Thoracic aorta (tissue), 2 donors: ENCODE results near the gene STK25. TPM values are rescaled to one million over a fixed set of nuclear protein-coding genes. Genes with fewer than 3 reads are reported as not detected.

Experiments
- ATAC-seq: fragments of 150-250 bp; one replicate; pipeline ENCODE4 v1.8.0; 2017; ENCODE audit warnings: low read depth; ENCODE audit not compliant: insufficient number of reproducible peaks, low FRiP score
- DNase-seq: peaks from one replicate; pipeline ENCODE4 v3.0.0-alpha.2; 2020; ENCODE audit warnings: low spot score
- H3K27ac ChIP-seq, 2 donors: fragments of 200-600 bp; sonication (generic); 1 replicate in 1 of 2; 2 replicates in 1 of 2; pipeline ENCODE4 v1.5.1; 2016; ENCODE audit warnings: mild to moderate bottlenecking in 2 of 2, moderate library complexity in 2 of 2
- H3K27me3 ChIP-seq: fragments of 200-600 bp; sonication (generic); replicated peaks from 2 replicates; pipeline ENCODE4 v1.6.0; 2016; ENCODE audit warnings: mild to moderate bottlenecking; ENCODE audit not compliant: insufficient read depth
- H3K36me3 ChIP-seq: fragments of 200-600 bp; sonication (generic); one replicate; pipeline ENCODE4 v1.5.1; 2016
- H3K4me1 ChIP-seq, 2 donors: fragments of 200-600 bp; sonication (generic); 1 replicate in 1 of 2; 2 replicates in 1 of 2; pipeline versions ENCODE4 v1.5.1 to v1.6.0; 2016; ENCODE audit warnings: low read depth in 2 of 2, mild to moderate bottlenecking in 1 of 2; ENCODE audit not compliant: control insufficient read depth in 1 of 2
- H3K4me3 ChIP-seq: fragments of 200-600 bp; sonication (generic); 2 replicates; pipeline ENCODE4 v1.5.1; 2016; ENCODE audit warnings: mild to moderate bottlenecking
- H3K9me3 ChIP-seq: fragments of 200-600 bp; sonication (generic); 2 replicates; pipeline ENCODE4 v1.5.1; 2016
- total RNA-seq, 2 donors: library from RNA; depleted of rRNA; stranded (reverse); fragments of >200 nt; gene quantifications; one replicate each; pipeline versions ENCODE4 v1.1.0 to v1.2.3, GENCODE V29; 2016
- TF ChIP-seq, protein P1 (sequence below): fragments of 200-600 bp; sonication (generic); IDR thresholded peaks from one replicate; pipeline ENCODE4 v1.5.1; 2019; ENCODE audit warnings: antibody characterized with exemption

Gene STK25
- total RNA-seq, 2 donors from 2014 or later: 180 to 279 TPM

DNA sequence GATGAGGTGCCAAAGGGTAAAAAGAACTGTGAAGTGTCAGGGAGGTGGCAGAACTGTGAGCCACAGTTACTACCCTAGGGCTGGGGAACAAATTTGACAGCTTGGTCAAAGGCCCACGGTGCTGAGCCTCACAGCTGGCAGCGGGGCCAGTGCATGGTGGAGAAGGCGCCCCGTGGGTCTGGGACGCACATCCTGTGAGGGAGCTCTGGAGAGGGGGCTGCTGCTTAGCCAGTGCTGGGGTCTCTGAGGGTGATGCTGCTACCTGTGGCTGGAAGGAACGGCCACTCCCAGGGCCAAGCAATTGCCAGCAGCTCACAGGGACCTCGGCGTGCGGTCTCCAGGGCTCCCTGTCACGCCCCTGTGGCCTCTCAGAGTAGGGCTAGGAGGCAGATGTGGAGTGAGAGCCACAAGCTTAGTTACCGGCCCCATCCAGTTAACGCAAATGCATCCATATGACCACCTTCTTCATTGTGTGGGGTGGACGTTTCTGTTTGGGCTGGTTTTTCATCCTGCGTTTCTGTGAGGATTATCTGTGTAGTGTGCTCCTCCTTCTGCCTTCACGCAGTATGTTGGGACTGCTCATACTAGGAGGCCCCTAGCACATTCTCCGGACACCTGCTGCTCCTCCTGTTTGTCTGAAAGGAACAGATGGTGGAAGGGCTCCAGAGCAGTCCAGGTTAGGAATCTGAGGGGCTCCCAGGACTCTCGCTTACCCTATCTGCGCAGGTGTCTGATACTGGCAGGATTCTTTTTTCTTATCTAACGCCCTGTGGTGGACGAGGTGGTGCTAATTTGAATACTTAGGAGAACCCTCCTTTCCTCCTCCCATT is 26.0 kb downstream of the STK25 start:
- no peak for DNase-seq
- H3K27ac ChIP-seq: no peak overlapping the region
- no peaks in the 10 kb centered on the region for H3K9me3 ChIP-seq
- H3K36me3 ChIP-seq: peaks cover 7% of the 10 kb centered on the region
- H3K27me3 ChIP-seq: no peaks in the 10 kb centered on the region
- no peak overlapping the region for H3K4me3 ChIP-seq
- ATAC-seq: no peak
- H3K4me1 ChIP-seq: no peaks in the 10 kb centered on the region
- TF ChIP-seq, protein P1, sequence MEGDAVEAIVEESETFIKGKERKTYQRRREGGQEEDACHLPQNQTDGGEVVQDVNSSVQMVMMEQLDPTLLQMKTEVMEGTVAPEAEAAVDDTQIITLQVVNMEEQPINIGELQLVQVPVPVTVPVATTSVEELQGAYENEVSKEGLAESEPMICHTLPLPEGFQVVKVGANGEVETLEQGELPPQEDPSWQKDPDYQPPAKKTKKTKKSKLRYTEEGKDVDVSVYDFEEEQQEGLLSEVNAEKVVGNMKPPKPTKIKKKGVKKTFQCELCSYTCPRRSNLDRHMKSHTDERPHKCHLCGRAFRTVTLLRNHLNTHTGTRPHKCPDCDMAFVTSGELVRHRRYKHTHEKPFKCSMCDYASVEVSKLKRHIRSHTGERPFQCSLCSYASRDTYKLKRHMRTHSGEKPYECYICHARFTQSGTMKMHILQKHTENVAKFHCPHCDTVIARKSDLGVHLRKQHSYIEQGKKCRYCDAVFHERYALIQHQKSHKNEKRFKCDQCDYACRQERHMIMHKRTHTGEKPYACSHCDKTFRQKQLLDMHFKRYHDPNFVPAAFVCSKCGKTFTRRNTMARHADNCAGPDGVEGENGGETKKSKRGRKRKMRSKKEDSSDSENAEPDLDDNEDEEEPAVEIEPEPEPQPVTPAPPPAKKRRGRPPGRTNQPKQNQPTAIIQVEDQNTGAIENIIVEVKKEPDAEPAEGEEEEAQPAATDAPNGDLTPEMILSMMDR: no peak

DNA sequence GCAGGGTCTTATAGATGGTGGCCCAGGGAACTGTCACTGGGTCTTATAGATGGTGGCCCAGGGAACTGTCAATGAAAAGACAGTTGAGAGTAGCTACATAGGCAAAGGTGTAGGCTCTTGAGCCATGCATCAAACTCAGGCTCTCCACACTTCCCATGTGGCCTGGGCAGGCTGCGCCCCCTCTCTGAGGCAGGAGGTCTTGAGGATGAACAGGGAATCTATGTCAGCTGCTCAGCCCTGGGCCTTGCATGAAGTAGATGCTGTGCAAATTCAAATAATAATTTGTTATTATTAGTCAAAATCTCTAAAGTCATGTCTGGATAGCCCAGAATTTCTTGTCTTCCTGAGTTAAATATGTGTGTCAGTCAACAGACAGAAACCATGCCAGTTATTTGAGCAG is 26.7 kb downstream of the STK25 start:
- no peaks in the 10 kb centered on the region for H3K4me1 ChIP-seq
- no peak overlapping the region for H3K4me3 ChIP-seq
- no peak overlapping the region for H3K27ac ChIP-seq
- H3K27me3 ChIP-seq: no peaks in the 10 kb centered on the region
- H3K9me3 ChIP-seq: no peaks in the 10 kb centered on the region
- H3K36me3 ChIP-seq: peaks cover 7% of the 10 kb centered on the region
- TF ChIP-seq, protein P1: no peak
- ATAC-seq (no peak), DNase-seq (no peak)

DNA sequence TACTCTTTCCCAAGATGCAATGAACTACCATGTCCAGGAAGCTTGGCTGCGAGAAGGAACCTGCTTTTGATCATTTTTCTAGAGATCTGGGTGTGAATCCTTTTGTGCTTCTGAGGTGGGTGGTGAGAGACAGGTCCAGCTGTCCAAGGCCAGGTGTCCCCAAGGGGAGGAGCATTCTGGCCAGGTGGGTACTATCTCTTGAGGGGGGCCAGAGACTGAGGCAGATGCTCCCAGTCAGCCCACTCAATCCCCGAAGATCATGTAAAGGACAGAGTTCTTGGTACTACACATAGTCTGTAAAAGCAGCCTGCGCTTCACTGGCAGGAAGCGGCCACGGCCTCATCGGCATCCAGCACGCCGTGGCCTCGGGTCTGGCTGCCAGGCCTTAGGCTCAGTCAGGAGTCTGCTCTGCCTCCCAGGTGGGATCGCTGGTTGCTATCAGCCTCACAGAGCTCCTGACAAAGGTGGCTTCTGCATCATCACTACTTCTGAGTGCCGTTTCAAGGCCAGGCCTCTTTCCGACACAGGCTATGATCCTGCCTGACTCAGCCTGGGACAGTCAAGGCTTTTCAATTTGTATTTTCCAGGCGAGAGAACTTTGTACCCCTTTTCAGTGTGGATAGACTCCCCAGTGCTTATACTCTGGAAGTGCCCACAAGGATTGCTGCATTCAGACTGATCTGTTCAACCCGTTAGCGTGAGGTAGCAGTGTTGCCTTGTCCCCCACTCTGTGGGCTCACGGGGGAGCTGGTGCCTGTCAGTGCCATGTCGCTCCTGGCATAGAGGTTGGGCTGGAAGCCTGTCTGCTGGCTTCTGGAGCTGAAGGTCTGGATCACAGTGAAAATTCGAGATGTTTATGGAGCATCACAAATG is 29.1 kb downstream of the STK25 start:
- TF ChIP-seq, protein P1: no peak
- Histone ChIP-seq H3K4me1 (no peaks in the 10 kb centered on the region), H3K36me3 (peaks cover 7% of the 10 kb centered on the region), H3K27ac (no peak overlapping the region), H3K9me3 (no peaks in the 10 kb centered on the region), H3K27me3 (no peaks in the 10 kb centered on the region), H3K4me3 (no peak overlapping the region)
- no peak for DNase-seq
- ATAC-seq: no peak

DNA sequence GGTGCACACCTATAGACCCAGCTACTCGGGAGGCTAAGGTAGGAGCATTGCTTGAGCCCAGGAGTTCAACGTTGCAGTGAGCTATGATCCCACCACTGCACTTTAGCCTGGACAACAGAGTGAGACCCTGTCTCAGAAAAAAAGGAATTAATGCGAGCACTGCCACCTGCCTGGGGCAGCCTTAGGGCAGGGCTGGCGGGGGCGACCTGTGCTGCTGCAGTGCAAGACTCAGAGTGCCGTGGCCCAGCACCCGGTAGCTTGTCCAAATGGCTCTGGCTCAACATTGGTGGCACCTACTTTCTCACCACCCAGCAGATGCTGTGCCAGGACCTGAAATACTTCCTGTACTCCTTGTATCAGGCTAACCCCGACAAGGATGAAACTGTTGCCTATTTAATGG is 30.2 kb downstream of the STK25 start:
- ATAC-seq (no peak), DNase-seq (no peak)
- H3K9me3 ChIP-seq: no peaks in the 10 kb centered on the region
- TF ChIP-seq, protein P1: no peak
- no peak overlapping the region for H3K27ac ChIP-seq
- H3K36me3 ChIP-seq: peaks cover 7% of the 10 kb centered on the region
- no peaks in the 10 kb centered on the region for H3K4me1 ChIP-seq
- H3K4me3 ChIP-seq: no peak overlapping the region
- H3K27me3 ChIP-seq: no peaks in the 10 kb centered on the region

DNA sequence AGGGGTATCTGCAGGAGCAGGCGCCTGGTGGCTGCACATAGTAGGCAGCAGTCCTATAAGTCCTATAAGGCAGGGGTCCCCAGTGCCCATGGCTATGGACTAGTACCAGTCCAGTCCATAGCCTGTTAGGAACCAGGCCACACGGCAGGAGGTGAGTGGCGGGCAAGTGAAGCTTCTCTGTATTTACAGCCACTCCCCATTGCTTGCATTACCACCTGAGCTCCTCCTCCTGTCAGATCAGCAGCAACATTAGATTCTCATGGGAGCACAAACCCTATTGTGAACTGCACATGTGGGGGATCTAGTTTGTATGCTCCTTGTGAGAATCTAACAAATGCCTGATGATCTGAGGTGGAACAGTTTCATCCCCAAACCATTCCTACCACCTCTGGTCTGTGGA is 33.1 kb downstream of the STK25 start:
- ATAC-seq: no peak
- no peaks in the 10 kb centered on the region for H3K9me3 ChIP-seq
- no peaks in the 10 kb centered on the region for H3K4me1 ChIP-seq
- H3K27me3 ChIP-seq: no peaks in the 10 kb centered on the region
- H3K4me3 ChIP-seq: no peak overlapping the region
- no peak for DNase-seq
- TF ChIP-seq, protein P1: no peak
- H3K36me3 ChIP-seq: peaks cover 7% of the 10 kb centered on the region
- H3K27ac ChIP-seq: no peak overlapping the region
